ENCODE data around the gene MYO16.

Gene MYO16

GRCh38 chr13:108629181-108629752, at the start of gene MYO16:
TSS of gene MYO16 (plus strand) at chr13:108629611. CDS start at chr13:108629845, 234 bp downstream.
- no peak for DNase-seq (ENCODE audit: low read depth in 2 of 2, low spot score in 1 of 2)

GRCh38 chr13:108586826-108587225, 42.6 kb upstream of the MYO16 start:
- DNase-seq (ENCODE audit: low read depth in 2 of 2, low spot score in 1 of 2): no peak

GRCh38 chr13:108588516-108588915, 40.9 kb upstream of the MYO16 start:
- no peak for DNase-seq (ENCODE audit: low read depth in 2 of 2, low spot score in 1 of 2)

- DNase-seq (ENCODE audit: low read depth in 2 of 2, low spot score in 1 of 2): no peak
Observed at GRCh38 chr13:108594153-108594552, 35.3 kb upstream of the MYO16 start.

- no peak for DNase-seq (ENCODE audit: low read depth in 2 of 2, low spot score in 1 of 2)
Observed at GRCh38 chr13:108595436-108596274, 33.8 kb upstream of the MYO16 start.

- DNase-seq (ENCODE audit: low read depth in 2 of 2, low spot score in 1 of 2): no peak
Observed at GRCh38 chr13:108597943-108598342, 31.5 kb upstream of the MYO16 start.

GRCh38 chr13:108606424-108606823, 23.0 kb upstream of the MYO16 start:
- no peak for DNase-seq (ENCODE audit: low read depth in 2 of 2, low spot score in 1 of 2)

- DNase-seq (ENCODE audit: low read depth in 2 of 2, low spot score in 1 of 2): no peak
Observed at GRCh38 chr13:108609353-108609752, 20.1 kb upstream of the MYO16 start.

- no peak for DNase-seq (ENCODE audit: low read depth in 2 of 2, low spot score in 1 of 2)
Observed at GRCh38 chr13:108610507-108610906, 18.9 kb upstream of the MYO16 start.

- DNase-seq (ENCODE audit: low read depth in 2 of 2, low spot score in 1 of 2): no peak
Observed at GRCh38 chr13:108615241-108615640, 14.2 kb upstream of the MYO16 start.

- DNase-seq (ENCODE audit: low read depth in 2 of 2, low spot score in 1 of 2): no peak
Observed at GRCh38 chr13:108618233-108618632, 11.2 kb upstream of the MYO16 start.

- DNase-seq (ENCODE audit: low read depth in 2 of 2, low spot score in 1 of 2): no peak
Observed at GRCh38 chr13:108621462-108621861, 7.9 kb upstream of the MYO16 start.

GRCh38 chr13:108624108-108624507, 5.3 kb upstream of the MYO16 start:
- DNase-seq (ENCODE audit: low read depth in 2 of 2, low spot score in 1 of 2): no peak

GRCh38 chr13:108624979-108625378, 4.4 kb upstream of the MYO16 start:
- DNase-seq (ENCODE audit: low read depth in 2 of 2, low spot score in 1 of 2): no peak

- no peak for DNase-seq (ENCODE audit: low read depth in 2 of 2, low spot score in 1 of 2)
Observed at GRCh38 chr13:108629988-108630387, 577 bp downstream of the MYO16 start.

GRCh38 chr13:108632649-108633167, 3.3 kb downstream of the MYO16 start:
- no peak for DNase-seq (ENCODE audit: low read depth in 2 of 2, low spot score in 1 of 2)

GRCh38 chr13:108638901-108639300, 9.5 kb downstream of the MYO16 start:
- DNase-seq (ENCODE audit: low read depth in 2 of 2, low spot score in 1 of 2): no peak

- DNase-seq (ENCODE audit: low read depth in 2 of 2, low spot score in 1 of 2): no peak
Observed at GRCh38 chr13:108643646-108644353, 14.4 kb downstream of the MYO16 start.

GRCh38 chr13:108645376-108645775, 16.0 kb downstream of the MYO16 start:
- DNase-seq (ENCODE audit: low read depth in 2 of 2, low spot score in 1 of 2): no peak

- no peak for DNase-seq (ENCODE audit: low read depth in 2 of 2, low spot score in 1 of 2)
Observed at GRCh38 chr13:108650271-108650670, 20.9 kb downstream of the MYO16 start.

- no peak for DNase-seq (ENCODE audit: low read depth in 2 of 2, low spot score in 1 of 2)
Observed at GRCh38 chr13:108656742-108657141, 27.3 kb downstream of the MYO16 start.

- no peak for DNase-seq (ENCODE audit: low read depth in 2 of 2, low spot score in 1 of 2)
Observed at GRCh38 chr13:108657519-108657918, 28.1 kb downstream of the MYO16 start.

Data from stimulated activated CD8-positive, alpha-beta memory T cell treated with anti-CD3 and anti-CD28 coated beads, Interleukin-4, amount 100 ng/mL, for 1 hour (primary cell).